ENCODE results near the gene ACAD8. TPM values are rescaled to one million over a fixed set of nuclear protein-coding genes. Genes with fewer than 3 reads are reported as not detected.

The ACAD8 gene
- total RNA-seq, 6 experiments from 2014 or later, result 19.1 to 28.3 (median 24.4) TPM

DNA sequence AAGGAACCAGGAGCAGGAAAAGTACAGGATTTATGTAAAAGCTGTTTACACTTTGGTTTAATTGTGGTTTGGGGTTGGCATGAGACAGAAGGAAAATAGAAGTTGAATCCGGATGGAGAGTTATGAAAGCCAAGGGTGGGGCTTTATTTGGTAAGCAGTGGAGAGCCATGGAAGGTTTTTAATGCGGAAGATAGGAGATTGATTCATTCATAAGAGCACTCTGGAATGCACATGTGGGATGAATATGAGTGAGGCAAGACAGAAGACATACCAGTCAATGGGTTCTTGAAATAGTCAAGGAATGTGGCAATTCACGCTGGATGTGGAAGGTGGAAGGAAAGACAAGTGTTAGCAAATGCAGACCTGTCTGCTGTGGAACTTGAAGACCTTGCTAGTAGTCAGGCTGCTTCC is 13.5 kb downstream of the ACAD8 start:
- Histone ChIP-seq H3K27me3 (no peaks in the 10 kb centered on the region), H3K27ac (no peak overlapping the region), H3K4me1 (no peaks in the 10 kb centered on the region), H3K9me3 (no peaks in the 10 kb centered on the region), H3K36me3 (peaks cover 0 to 17% (median 0%) of the 10 kb centered on the region in 4 donors), H3K4me3 (no peak overlapping the region)
- TF ChIP-seq, protein P1, sequence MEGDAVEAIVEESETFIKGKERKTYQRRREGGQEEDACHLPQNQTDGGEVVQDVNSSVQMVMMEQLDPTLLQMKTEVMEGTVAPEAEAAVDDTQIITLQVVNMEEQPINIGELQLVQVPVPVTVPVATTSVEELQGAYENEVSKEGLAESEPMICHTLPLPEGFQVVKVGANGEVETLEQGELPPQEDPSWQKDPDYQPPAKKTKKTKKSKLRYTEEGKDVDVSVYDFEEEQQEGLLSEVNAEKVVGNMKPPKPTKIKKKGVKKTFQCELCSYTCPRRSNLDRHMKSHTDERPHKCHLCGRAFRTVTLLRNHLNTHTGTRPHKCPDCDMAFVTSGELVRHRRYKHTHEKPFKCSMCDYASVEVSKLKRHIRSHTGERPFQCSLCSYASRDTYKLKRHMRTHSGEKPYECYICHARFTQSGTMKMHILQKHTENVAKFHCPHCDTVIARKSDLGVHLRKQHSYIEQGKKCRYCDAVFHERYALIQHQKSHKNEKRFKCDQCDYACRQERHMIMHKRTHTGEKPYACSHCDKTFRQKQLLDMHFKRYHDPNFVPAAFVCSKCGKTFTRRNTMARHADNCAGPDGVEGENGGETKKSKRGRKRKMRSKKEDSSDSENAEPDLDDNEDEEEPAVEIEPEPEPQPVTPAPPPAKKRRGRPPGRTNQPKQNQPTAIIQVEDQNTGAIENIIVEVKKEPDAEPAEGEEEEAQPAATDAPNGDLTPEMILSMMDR (IDR thresholded peaks at IDR 0.05), result no peak
- TF ChIP-seq POLR2A (IDR thresholded peaks at IDR 0.05), result no peak
- intact Hi-C loops (cut with DNase I), result no loop called here
- 45% methylated on average over 3 of the region's 3 CpGs for WGBS (ENCODE audit: insufficient coverage, low coverage, low lambda C conversion rate, missing lambda C conversion rate)
- no peak for DNase-seq
- ATAC-seq, result peak in 3 of 4 donors; percentile 39 to 51 (median 46)

DNA sequence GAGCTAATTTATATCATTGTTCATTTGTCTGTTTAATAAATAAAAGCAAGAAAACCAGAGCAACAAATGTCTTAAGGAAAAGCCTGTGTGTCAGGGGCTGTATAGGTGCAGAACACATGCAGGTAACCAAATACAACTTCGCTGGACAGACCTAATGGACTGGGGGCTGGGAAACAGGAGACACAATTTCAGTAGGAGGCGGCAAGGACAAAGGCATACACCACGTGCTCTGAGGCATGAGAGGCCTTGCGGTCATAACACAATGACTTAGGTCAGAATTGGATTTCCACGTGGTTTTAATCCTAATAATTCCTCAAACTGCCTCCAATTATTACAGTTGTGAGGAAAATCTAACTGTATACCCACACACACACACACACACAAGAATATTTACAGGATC is 14.1 kb downstream of the ACAD8 start:
- H3K4me3 ChIP-seq, result no peak overlapping the region
- ATAC-seq (no peak), DNase-seq (no peak)
- peaks cover 0 to 4% (median 0%) of the 10 kb centered on the region in 4 donors for H3K4me1 ChIP-seq
- TF ChIP-seq POLR2A (IDR thresholded peaks at IDR 0.05), result no peak
- TF ChIP-seq, protein P1 (IDR thresholded peaks at IDR 0.05), result no peak
- H3K27me3 ChIP-seq, result no peaks in the 10 kb centered on the region
- no peaks in the 10 kb centered on the region for H3K9me3 ChIP-seq
- WGBS (ENCODE audit: insufficient coverage, low coverage, low lambda C conversion rate, missing lambda C conversion rate), result 89% methylated on average over 3 of the region's 5 CpGs
- H3K27ac ChIP-seq, result no peak overlapping the region
- peaks cover 0 to 13% (median 0%) of the 10 kb centered on the region in 4 donors for H3K36me3 ChIP-seq
- intact Hi-C loops (cut with DNase I), result no loop called here

DNA sequence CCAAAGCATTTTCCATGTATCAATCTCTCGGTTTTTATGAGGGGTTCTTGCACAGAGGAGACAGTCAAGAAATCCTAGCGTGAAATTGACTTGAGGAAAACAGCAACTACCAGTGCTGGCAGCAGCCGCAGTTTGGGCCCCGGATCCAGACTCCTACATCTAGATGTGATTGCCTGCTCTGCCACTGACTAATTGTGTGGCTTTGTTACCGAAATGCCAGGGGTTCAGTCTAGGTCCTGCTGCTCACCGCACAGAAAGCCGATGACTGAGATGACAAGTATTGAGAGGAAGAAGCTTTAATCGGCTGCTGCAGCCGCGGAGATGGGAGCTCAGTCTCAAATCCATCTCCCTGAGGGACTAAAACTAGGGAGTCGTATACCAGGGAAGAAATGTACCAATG is 14.6 kb downstream of the ACAD8 start:
- ATAC-seq (no peak), DNase-seq (no peak)
- H3K27ac ChIP-seq, result no peak overlapping the region
- no peaks in the 10 kb centered on the region for H3K27me3 ChIP-seq
- H3K36me3 ChIP-seq, result peaks cover 0 to 8% (median 0%) of the 10 kb centered on the region in 4 donors
- 89% methylated on average over 11 of the region's 11 CpGs for WGBS (ENCODE audit: insufficient coverage, low coverage, low lambda C conversion rate, missing lambda C conversion rate)
- H3K9me3 ChIP-seq, result no peaks in the 10 kb centered on the region
- intact Hi-C loops (cut with DNase I), result no loop called here
- H3K4me3 ChIP-seq, result no peak overlapping the region
- TF ChIP-seq, protein P1 (IDR thresholded peaks at IDR 0.05), result no peak
- TF ChIP-seq POLR2A (IDR thresholded peaks at IDR 0.05), result no peak
- peaks cover 0 to 4% (median 0%) of the 10 kb centered on the region in 4 donors for H3K4me1 ChIP-seq

DNA sequence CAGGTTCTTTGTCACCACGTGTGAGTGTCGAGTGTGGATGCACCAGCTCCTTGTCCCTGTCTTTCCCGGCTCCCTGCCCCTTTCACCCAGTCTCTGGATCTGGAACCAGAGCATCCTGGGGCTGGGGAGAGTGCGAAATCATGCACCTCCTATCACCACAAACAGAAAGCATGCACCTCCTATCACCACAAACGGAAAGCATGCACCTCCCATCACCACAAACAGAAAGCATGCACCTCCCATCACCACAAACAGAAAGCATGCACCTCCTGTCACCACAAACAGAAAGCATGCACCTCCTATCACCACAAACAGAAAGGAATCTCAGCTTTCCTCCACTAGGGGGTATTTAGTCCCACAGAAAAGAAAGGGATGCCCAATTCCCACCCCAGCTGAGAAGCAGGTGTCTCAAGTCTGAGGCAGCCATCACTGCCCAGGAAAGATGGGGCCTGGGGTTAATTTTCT is 16.9 kb downstream of the ACAD8 start:
- Histone ChIP-seq H3K4me3 (no peak overlapping the region), H3K9me3 (no peaks in the 10 kb centered on the region), H3K27ac (no peak overlapping the region), H3K36me3 (no peaks in the 10 kb centered on the region), H3K4me1 (peaks cover 0 to 4% (median 0%) of the 10 kb centered on the region in 4 donors), H3K27me3 (peaks cover 0 to 11% of the 10 kb centered on the region in 2 donors)
- intact Hi-C loops (cut with DNase I), result no loop called here
- TF ChIP-seq, protein P1 (IDR thresholded peaks at IDR 0.05), result no peak
- TF ChIP-seq POLR2A (IDR thresholded peaks at IDR 0.05), result no peak
- ATAC-seq (no peak), DNase-seq (no peak)
- WGBS (ENCODE audit: insufficient coverage, low coverage, low lambda C conversion rate, missing lambda C conversion rate), result 13% methylated on average over 1 of the region's 5 CpGs

All from right lobe of liver (tissue), 6 donors.